Measurements from ENCODE around the gene GPR39.

The GPR39 gene

DNA sequence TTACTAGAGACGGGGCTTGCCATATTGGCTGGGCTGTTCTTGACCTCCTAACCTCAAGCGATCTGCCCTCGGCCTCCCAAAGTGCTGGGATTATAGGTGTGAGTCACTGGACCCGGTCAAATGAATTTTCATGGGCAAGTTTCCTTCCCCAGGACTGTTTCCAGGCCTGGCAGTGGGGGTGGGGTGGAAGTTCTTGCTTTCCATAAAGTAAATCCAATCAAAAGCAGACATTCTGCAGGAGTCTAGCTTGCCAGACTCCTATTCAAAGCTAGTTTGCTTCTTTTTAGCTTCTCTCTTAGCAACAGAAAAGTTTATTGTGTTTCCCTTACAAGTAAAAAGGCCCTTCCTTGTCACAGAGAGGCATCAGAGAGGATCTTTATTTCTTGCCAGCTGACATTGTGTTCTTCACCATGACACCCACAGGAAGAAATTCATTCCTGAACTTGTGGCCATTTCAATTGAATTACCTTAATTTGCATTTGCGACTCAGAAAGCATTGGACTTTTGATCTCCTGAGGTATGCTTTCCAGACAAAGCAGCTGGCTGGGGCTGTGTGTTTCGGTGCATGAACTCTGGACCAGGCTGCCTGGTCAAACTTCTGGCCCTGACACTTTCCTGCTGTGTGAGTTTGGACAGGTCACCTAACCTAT is 215.5 kb downstream of the GPR39 start:
- in situ Hi-C loops (cut with MboI; ENCODE audit: low sequenced_read_pairs) = no loop called here

DNA sequence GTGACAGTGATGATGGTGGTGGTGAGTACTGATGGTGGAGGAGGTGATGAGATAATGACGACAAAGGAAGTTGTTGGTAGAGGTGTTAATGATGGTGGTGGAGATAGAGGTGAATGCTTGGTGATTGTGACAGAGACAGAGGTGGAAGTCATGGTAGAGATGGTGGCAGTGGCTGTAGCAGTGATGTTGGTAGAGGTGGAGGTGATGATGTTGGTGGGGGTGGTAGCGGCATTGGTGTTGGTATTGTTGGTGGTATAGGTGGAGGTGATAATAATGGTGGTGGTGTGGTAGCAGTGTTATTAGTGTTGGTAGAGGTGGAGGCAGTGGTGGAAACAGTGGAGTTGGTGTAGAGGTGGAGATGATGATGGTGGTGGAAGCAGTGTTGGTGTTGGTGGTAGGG is 217.0 kb downstream of the GPR39 start:
- in situ Hi-C loops (cut with MboI; ENCODE audit: low sequenced_read_pairs) = no loop called here

DNA sequence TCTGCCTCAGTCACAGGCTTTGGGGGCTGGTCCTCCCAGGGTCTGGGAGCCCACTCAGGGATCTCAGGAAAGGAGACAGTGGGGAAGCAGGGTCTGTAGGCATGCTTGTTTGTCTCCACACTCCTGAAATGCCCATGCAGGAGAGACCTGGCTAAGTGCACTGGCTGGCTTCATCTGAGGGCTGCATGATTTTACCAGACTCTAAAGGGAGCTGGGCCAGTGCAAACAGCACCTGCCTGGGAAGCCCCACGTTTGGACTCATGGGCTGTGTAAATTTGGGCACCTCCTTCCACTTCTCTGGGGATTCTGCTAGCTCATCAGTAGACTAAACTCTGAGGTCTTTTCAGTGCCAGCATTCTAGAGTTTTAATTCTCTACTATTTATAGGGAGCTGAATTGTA is 219.7 kb downstream of the GPR39 start:
- in situ Hi-C loops (cut with MboI; ENCODE audit: low sequenced_read_pairs) = no loop called here

DNA sequence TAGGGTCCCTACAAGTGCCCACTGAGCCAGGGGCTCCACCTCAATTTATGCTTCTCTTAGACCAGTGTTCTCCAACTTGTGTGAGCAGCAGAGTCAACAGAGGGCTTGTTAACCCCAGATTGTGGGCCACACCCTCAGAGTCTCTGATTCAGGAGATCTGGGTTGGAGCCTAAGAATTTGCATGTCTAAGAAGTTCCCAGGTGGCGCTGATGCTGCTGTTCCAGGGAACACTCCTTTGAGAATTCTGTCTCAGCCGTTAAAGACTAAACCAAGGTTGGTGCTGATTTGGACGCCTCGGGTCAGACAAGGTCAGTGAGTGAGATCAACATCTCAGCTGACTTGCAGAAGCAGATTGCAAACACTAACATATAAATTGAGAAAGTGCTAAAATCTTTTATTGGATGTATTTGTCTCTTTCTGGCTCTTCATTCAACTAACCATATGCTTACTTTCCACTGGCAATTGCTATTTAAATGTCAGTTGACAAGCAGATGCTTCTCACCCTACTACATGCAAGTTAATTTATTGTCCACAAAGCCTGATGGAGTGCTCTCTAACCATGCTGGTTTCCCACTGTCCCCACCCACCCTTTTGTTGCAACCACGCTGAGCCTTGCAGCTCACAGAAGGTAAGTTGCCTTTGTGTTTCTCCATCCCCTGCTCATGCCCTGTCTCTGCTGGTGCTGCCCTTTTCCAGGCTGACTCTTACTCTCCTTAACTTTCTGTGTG is 221.9 kb downstream of the GPR39 start:
- in situ Hi-C loops (cut with MboI; ENCODE audit: low sequenced_read_pairs) = no loop called here

DNA sequence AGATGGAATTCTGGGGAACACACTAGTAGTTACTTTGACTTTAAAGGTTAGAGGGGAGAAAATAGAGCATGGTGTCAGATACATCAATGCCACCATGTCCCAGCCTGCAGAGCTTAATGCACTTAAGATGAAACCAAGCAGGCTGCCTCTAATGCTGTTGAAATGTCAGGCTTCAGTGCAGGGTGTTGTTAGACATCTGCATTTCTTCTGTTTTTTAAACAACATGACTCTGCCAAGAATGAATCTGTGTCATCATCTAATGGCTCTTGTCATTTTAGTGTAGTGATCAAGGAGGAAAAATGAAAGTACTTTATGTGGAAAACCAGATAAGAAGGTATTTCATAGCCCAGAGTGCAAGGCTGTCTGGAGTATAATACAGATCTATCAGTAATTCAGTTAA is 223.5 kb downstream of the GPR39 start:
- in situ Hi-C loops (cut with MboI; ENCODE audit: low sequenced_read_pairs) = no loop called here

DNA sequence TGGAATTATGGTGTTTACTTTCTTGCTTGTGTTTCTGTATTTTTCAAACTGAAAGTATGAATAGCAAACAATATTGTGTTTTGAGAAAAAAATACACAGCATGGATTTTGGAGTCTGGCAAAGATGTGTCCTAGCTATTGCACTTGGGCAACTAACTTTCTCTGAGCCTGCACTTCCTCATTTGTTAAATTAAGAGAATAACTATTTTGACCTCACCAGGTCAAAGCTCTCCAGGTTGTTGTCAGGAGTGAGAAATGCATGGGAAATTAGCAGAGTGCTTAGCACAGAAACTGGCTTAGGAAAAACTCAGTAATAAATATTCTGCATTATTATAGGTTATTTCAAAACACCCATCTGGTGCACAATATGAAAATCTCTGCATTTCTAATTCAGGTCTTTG is 225.2 kb downstream of the GPR39 start:
- in situ Hi-C loops (cut with MboI; ENCODE audit: low sequenced_read_pairs) = no loop called here

DNA sequence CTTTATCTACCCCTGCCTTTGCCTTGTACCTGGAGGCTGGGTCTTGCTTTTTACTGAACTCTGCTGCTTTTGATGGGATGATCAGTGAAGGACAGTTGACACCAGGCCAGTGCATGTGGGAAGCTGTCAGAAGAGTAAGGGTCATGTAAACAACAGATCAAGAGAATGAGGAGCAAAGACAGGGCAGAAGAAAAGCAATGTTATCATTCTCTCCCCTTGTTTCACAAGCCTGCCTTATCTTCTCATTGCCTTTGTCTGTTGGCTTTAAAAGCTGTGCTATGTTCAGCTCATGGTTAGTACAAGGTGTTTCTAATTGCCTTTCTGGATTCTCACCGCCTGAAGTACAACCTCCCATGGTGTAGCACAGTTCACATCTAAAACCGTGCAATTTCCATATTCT is 225.8 kb downstream of the GPR39 start:
- in situ Hi-C loops (cut with MboI; ENCODE audit: low sequenced_read_pairs) = no loop called here

DNA sequence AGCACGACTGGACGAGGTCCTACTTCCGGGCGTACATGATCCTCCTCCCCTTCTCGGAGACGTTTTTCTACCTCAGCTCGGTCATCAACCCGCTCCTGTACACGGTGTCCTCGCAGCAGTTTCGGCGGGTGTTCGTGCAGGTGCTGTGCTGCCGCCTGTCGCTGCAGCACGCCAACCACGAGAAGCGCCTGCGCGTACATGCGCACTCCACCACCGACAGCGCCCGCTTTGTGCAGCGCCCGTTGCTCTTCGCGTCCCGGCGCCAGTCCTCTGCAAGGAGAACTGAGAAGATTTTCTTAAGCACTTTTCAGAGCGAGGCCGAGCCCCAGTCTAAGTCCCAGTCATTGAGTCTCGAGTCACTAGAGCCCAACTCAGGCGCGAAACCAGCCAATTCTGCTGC is 228.6 kb downstream of the GPR39 start:
- in situ Hi-C loops (cut with MboI; ENCODE audit: low sequenced_read_pairs) = no loop called here

DNA sequence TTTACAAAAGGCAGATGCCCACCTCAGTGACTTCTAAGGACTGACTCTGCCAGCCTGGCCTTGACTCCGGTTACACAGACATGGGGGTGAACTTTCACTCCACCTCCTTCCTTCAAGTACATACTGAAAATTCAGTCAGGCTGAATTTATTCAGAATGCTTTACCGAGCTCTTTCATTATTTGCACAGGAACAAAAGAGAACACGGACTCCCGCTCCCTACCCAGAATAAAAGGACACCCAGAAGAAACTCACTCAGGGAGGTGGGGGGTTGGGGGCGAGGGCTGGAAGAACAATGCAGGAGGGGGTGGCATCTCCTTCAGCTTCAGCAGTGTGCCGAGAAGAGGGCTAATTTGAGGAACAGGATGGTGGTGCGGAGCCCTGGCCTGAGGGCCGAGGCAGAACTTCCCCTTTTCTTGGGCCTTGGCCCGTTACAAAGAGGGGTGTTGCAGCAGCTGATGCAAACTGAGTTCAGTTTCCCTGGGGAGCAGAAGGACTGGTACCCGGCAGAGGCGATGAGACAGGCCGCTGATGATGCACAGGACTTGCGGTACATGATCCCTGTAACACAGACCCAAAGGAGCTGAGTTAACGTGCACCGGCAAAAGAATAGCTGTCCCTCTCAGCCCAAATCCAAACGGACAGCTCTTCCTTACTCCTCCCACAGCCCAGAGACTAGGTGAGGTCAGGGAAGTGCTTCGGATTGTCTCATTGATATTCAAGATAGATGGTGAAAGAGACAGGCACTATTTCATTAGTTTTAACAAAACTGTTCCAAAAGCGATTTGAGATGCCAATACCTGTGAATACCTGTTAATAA is 229.3 kb downstream of the GPR39 start:
- in situ Hi-C loops (cut with MboI; ENCODE audit: low sequenced_read_pairs) = no loop called here

DNA sequence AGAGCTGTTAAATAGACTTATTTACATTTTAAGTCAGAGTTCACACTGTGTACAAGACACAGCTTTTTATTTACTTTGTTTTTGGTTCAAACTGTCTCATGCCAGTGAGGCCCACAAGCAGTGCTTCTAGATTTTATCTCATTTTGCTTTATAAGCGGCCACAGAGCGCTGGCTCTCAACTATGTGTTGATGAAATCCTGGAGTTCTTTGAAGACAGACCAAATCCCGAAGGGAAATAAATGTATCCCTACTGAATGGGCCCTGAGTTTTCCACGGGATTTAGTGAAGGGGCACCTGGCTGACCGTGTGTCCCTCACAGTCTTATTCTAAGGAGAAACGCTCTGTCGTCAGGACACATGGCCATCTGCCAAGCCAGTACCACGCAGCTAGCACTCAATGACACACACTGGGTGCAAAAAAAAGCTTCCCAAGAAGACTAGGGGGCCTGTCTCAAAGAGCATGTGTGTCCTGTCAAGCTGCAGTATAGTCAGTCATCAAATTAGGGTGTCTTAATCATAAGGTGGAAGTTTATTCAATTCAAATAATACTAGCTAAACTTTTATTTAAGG is 230.0 kb downstream of the GPR39 start:
- in situ Hi-C loops (cut with MboI; ENCODE audit: low sequenced_read_pairs) = no loop called here

DNA sequence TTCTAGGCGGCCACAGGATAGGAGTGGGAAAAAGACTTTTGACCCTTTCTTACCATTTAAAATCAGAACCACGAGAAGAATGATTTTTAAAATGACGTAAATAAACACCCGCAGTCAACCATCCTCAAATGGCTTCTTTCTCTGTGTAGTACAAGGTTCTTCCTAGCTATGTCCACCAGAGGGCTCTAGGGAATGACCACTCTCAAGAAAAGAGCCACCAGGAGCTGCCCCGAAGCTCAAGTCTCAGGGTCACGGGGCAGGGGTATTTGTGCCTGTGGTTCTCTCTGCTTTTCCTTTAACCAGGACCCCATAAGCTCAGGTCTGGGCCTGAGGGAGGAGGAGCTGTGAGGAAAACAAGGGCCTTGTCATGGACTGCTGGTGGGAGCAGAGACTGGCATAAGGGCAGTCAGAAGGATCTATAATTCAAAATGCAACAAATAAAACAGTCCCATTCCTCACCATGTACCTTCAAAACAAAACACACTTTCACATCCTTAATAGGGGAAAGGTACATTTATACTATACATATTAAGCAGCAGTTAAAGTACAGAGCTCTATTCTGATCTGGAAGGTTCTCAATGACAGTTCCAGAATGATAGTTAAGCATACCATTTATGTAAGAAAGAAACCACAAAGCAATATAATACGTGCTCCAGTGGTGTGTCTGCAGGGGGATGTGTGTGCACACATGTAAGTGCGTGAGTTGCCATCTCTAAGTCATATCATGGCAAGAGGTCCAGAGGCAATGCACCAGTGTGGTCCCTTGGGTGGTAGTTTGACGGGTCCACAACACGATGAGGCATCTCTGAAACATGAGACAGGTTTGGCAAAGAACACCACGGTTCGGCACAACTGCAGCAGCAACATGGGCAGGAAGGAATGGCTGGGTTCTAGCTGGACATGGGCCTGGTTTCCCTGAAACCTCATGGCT is 234.8 kb downstream of the GPR39 start:
- in situ Hi-C loops (cut with MboI; ENCODE audit: low sequenced_read_pairs) = no loop called here

DNA sequence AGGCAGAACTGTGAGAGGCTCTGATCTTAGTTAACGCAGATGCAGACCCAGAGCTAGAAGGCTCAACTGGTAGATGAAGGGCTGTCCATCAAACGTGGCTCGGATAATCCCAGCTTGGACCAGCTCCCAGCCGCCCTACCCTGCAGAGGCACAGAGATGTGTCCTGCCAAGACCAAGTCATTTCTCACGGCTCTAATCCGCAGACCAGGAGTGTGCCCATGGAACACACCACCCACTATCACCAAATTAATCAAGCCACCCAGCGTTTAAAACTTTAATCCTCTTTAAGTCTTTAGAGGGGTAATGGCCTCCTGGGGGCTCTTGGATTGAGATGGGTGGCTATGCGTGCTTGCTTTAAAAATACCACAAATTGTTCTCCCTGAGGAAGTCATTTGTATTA is 235.9 kb downstream of the GPR39 start:
- in situ Hi-C loops (cut with MboI; ENCODE audit: low sequenced_read_pairs) = no loop called here

DNA sequence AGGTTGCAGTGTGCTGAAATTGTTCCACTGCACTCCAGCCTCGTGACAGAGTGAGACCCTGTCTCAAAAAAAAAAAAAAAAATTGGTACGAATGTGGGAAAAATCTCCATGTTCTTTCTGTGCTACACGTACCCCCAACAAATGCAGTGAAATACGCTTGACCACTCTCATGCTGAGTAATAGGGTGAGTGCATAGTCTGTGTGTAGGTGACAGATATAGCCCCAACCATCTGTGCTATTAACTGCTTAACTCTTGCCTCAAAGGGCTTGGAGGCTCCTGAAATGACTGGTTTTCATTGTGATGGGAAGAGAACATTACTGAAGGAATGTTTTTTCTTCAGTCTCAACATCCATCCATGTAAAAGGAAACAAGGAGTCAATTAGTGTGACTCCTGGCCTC is 237.7 kb downstream of the GPR39 start:
- in situ Hi-C loops (cut with MboI; ENCODE audit: low sequenced_read_pairs) = no loop called here

DNA sequence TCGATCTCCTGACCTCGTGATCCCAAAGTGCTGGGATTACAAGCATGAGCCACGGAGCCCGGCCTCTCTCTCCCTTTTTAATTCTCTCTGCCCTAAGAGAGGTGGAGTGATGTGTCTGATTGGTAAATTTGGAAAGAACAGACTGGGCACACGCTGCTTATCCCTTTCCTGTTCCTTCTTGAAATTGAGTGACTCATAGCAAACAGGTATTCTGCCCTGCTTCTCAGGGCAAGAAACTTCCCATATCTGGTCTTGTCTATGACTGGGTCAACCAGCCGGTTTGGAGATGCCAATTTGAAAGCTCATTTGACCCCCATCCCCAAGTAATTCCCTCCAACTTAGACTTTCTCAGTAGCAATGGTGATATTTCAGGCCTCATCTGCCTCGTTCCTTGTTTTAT is 238.4 kb downstream of the GPR39 start:
- in situ Hi-C loops (cut with MboI; ENCODE audit: low sequenced_read_pairs) = no loop called here

DNA sequence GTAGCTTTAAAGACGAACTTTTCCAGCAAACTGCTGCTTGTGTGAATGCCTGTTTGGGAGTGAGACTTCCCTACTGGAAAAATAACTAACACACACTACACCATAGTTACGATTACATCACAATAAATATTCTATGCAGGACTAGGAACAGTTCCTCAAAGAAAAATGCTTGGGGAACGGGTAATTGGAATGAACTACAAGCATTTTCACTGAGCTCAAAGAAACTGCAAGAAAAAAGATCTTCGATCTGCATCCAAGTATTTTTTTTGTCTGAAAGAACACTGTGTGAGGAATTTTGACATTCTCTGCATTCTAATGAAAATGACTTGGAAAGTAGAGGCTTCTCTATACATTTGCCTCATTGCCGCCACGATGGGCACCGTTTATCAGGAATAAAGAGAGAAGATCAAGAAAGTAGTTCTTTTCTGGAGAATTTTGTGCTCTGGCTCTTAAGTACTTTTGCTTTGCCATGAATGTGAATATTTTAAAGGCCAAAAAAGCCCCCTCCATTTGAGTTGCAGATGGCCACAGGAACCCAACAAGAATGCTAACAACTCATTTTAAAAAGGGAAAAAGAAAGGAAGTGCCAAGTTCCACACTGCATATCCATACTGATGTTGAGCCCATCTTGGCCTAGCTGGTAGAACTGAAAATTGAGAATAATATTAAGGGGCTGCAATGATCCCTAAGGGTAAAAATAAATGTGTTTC is 239.8 kb downstream of the GPR39 start:
- in situ Hi-C loops (cut with MboI; ENCODE audit: low sequenced_read_pairs) = no loop called here

DNA sequence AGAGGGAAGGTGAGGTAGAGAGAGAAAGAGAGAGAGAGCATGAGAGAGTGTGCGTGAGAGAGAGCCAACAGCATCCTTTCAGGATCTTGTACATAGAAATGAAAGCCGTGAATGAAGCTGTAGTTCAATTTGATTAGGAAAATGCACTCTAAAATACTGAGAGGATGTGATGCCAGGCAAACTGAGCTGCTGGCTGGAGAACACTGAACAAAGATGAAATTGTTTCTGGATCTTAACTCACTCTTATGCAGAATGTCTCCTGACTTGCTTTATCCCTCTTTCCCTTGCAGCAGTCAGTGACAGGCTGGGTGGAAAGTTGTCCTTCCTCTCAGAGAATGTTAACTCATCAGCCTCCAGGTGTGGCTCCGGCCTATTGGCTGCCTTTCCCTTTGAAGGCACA is 242.7 kb downstream of the GPR39 start:
- in situ Hi-C loops (cut with MboI; ENCODE audit: low sequenced_read_pairs) = no loop called here

DNA sequence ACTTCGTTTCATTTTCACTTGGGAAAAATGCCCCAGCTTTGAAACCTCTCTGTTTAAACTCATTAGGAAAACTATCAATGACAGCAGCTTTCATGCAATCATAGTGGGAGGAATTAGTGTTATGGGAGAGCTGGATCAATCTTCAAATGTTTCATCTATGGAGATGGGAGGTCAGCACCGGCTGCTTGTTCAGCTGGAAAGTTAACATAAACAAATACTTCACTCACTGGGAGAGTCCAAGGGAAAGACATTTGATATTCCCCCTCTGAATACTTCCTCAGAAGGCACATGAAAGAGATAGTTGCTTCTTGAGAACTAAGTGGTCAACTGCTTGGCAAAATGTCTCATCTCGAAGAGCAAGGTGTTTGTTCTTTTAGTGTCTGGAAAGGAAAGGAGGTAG is 246.1 kb downstream of the GPR39 start:
- in situ Hi-C loops (cut with MboI; ENCODE audit: low sequenced_read_pairs) = no loop called here

DNA sequence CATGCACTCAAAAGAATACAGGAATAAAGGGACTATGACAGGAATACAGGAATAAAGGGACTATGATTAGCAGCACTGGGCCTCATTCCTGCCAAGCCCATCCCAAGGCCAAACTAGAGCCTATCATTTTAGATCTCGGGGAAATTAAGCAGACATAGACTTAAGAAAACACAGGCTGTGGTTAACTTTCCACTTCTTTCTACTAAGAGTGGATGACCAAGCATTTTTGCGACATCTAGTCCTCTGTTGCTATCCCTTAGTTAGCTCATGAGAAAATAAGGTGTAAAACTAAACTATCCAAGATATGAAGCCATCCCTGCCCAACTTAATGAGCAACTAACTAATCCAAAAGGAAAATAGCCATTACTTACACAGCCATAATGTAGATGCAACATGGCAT is 247.5 kb downstream of the GPR39 start:
- in situ Hi-C loops (cut with MboI; ENCODE audit: low sequenced_read_pairs) = no loop called here

DNA sequence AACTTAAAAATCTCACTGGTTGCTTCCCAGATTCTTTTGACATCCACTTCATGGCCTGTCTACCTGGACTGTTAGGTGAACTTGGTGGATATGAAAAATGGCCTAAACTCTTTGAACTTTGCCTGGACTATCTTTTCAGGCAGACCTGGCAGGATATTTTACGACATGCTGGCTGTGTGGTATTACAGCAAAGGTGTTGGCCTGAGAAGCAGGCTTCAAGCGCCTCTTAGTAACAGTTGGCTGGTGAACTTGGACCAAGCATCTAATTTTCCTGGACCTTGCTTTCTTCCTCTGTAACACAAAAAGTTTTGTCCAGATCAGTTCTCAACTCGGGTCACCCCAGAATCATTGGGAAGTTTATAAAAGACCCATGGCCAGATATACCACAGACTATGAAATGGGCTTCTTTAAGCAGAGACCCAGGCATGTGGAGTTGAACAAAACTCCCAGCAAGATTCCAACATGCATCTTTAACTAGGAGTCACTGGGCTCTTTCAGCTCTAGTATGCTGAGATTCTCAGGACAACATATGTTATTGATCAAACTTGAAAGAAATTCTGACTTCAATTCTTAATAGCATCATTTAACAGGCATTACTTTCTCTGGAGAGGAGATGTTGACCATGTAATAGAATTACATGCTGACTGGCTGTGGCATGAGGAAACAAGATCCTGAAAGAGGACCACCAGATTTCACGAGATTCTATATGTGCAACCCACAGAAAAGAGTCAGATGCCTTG is 249.0 kb downstream of the GPR39 start:
- in situ Hi-C loops (cut with MboI; ENCODE audit: low sequenced_read_pairs) = no loop called here

All from HL-60/S4 treated with retinoic acid at 250 ng/mL for 4 days and 3 days (cell line).